Hepatic stellate cell (primary cell): ENCODE results near the gene TBX4.
"Not testable (repeated sequence)": the region's sequence is repeated elsewhere in the genome, so short reads cannot be mapped to it uniquely, and the experiment has no call there.

Source experiments
- DNase-seq: peaks from one replicate; pipeline ENCODE4 v3.0.0; 2011; ENCODE audit warnings: low spot score

The TBX4 gene

GRCh38 chr17:61429274-61429673 lies 22.9 kb upstream of the TBX4 start:
- no peak for DNase-seq

GRCh38 chr17:61429831-61430230 lies 22.4 kb upstream of the TBX4 start:
- not testable (repeated sequence) for DNase-seq

GRCh38 chr17:61431594-61432311 lies 20.5 kb upstream of the TBX4 start:
- DNase-seq = no peak

DNA sequence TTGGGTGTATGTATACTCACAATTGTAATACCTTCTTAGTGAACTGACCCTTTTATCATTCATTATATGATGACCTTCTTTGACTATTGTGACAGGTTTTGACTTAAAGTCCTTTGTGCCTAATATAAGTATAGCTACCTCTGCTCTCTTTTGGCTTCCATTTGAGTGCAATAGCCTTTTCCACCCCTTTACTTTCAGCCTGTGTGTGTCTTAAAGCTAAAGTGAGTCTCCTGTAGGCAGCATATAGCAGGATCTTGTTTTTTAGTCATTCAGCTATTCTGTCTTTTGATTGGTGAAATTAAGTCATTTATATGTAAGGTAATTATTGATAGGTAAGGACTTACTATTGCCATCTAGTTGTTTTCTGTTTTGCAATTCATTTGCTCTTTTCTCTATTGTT lies 15.9 kb upstream of the TBX4 start:
- no peak for DNase-seq

- DNase-seq = no peak
Measured at GRCh38 chr17:61436995-61437704, 15.1 kb upstream of the TBX4 start.

DNA sequence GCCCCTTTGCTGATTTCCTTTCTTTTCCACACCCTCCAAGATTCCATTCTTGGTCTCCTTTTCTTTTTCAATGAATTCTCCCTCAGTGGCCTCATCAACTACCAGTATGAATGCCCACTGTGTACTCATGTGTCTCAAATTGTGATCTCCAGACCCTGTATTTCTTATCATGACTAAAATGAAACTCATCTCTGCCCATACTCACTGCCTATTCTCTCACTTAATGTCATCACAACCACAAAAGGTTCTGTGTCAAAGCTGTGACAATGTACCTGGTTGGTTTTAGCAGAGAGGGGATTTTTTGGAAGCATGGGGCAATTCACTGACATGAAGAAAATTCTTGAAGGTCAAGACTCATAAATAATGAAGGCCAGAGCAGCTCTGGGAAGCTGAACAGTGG lies 11.5 kb upstream of the TBX4 start:
- no peak for DNase-seq

DNA sequence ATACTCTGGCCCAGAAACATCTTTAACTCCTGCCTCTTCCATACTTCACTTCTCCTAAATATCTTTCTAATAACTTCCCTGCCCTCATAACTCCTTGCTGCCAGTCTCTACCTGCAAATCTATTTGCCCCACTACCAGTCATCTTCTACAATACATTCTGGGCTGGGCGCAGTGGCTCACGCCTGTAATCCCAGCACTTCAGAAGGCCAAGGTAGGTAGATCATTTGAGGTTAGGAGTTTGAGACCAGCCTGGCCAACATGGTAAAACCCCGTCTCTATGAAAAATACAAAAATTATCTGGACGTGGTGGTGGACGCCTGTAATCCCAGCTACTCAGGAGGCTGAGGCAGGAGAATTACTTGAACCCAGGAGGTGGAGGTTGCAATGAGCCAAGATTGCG lies 10.7 kb upstream of the TBX4 start:
- DNase-seq = not testable (repeated sequence)

GRCh38 chr17:61442136-61442775 lies 10.0 kb upstream of the TBX4 start:
- no peak for DNase-seq

DNA sequence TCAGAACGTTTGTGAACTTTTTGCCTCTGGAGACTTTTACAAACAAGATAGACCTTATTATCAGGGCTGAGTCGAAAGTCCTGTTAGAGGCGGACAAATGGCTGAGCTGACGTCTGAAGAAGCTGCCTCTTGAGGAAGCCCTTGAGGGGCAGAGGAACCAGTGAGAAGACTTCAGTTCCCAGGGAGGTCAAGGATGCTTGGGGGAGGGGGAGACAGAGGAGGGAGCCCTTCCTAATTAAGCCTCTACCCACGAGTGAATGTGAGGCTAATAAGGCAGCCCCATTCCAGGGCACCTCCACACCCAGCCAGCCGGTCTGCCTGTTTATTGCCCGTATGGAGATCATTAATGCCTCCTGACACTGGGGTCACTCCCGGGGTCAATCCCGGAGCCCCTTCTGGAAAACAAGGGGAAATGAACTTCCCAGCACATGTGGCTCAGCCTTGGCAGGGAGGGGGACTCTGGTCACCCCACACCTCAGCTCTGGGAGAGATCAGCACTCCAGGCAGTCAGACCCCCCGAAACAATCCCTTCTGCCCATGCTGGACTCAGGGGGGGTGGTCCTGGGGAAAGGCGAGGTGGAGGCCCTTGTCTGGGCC lies 9.2 kb upstream of the TBX4 start:
- no peak for DNase-seq

DNA sequence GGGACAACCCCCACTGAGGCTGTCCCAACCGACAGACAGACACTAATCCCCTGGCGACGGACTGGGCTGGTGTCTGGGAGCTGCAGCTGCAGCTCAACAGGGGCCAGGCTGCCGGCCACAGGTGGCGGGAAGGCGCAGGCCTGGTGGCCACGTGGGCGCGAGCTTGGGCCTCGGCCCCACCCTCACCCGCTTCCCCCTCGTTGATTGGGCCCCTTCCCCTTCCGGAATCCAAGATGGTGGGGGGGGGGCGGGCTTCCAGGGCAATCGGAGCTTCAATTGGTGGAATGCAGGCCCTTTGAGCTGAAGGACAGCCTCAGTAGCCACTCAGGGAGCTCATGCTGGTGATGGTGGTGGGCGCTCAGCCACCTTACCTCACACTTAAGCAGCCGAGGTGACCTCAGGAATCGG lies 8.7 kb upstream of the TBX4 start:
- DNase-seq = no peak

GRCh38 chr17:61444075-61444474 lies 8.1 kb upstream of the TBX4 start:
- DNase-seq = no peak

DNA sequence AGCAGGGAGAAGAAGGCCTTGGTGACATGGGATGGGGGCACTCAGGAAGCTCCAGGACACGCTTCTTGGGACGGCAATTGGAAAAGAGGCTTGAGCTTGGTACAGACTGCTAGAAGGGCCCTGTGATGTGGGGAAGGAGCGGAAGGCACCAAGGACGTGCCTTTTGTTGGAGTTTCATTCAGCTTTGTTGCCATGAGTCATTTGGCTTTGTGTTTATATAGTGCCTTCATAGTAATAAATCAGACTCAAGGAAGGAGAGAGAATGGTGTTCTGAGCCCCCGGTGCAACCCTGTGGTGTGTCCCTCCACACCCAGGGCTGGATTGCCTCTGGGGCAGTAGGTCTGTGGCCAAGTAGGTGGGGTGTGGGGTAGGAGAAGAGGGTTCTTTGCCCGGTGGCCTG lies 7.4 kb upstream of the TBX4 start:
- no peak for DNase-seq

DNA sequence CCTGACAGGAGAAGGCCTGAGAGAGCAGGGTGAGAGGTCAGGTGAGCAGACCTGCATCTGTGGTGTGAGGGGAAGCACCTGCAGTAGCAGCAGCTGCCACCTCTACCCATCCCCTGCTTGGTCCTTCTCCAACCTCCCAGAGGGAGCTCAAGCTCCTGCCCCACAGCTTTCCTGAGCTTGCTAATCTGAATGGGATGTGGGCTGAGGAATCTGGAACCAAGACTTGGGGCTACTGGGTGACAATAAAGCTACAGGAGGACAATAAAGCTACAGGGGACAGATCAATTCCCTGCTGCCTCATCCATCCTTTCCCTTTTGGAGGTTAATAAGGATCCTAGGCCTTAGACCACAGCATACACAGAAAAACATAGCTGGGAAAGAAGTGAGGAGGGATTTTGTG lies 4.9 kb upstream of the TBX4 start:
- DNase-seq = no peak

- DNase-seq = no peak
Measured at GRCh38 chr17:61448042-61448441, 4.2 kb upstream of the TBX4 start.

GRCh38 chr17:61449140-61449539 lies 3.1 kb upstream of the TBX4 start:
- DNase-seq = not testable (repeated sequence)

DNA sequence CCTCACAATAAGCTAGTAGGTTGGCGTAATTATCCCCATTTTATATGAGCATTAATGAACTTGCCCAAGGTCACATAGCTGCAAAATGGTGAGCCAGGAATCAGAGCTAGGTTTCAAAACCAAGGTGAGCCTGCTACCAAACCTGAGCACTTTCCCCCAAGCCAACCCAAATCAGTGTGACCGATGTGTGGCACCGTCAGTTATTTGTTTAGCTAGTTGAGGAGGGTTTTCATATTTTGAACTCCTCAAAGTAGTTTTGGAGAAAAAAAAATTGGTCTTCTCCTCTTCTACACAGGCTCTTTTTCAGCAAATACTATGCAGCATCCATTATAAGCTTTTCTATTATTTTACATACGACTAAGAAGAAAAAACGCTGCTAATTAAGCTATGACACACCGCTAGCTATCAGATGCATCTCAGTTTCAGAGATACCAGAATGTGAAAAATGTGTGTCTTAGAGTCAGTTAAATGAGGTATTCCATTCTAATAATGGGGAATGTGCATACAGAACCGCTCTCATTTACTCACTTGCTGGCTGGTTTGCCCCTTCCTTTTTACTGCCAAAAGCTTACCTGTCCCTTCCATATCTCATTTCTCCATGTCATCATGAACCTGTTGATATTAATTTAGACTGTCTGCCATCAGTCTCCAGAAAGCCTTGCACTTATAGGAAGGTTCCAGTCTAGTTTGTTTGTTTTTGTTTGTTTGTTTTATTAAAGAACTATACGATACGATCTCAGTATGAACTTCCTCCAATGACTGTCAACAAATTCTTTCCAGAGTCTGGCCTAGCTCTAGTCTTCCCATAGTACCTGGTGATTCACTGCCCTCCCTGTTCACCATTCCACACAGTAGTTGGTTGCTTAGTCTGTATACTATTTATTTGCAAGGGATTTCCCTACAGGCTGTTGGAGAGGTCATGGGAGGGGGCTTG lies 2.2 kb upstream of the TBX4 start:
- DNase-seq = no peak

GRCh38 chr17:61450641-61451537 lies 1.3 kb upstream of the TBX4 start:
- DNase-seq = no peak

- DNase-seq = no peak
Measured at GRCh38 chr17:61451538-61452300, 503 bp upstream of the TBX4 start.

DNA sequence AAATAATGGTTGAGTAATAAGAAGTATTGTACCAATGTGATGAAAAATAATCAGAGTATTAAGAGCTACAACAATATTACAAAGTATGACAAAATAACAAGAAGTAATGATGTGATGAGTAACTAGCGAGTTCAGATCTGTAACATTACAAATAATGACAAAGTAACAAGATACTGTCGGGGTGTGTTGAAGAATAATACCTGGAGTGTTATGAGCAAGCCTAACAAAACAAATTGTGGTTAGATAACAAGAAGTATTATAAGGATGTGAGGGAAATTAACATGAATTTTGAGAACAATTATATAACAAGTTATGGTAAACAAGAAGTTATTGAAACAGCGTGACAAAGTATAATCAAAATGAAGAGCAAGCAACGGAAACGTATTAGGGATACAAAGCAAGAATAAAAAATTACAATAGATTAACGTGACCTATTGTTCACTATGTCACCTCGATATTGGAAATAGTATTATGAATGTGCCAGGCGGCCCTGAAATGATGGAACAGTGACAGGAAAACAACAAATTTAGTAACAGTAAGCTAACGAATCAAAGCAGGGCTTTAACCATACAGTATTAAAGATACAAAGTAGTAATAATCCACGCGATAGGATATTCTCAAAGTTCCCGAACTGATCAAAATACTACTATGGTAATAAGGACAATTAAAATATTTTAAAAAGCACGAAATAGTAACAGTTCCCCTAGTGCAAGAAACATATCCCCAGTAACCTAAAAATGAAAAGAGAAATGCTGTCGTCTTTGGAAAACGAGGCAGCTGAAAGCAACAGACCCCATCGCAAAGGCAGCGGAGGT lies 1.6 kb downstream of the TBX4 start:
- DNase-seq = no peak
